GM12865 (cell line): ENCODE data around the gene ATF4.

Experiments
- DNase-seq: peaks from one replicate; pipeline ENCODE4 v3.0.0; 2010; ENCODE audit warnings: low read depth
- H3K4me3 ChIP-seq: 2 replicates; pipeline ENCODE4 v1.5.1; 2011; ENCODE audit warnings: mild to moderate bottlenecking, low read depth, low read length, control low read depth
- CTCF ChIP-seq: IDR thresholded peaks from 2 replicates; pipeline ENCODE4 v1.5.1; 2011; ENCODE audit warnings: low read length, control low read depth, low read depth, inconsistent platforms; ENCODE audit not compliant: insufficient read depth; ENCODE audit errors: missing control alignments

The ATF4 gene

GRCh38 chr22:39546889-39547586, 26.7 kb downstream of the ATF4 start:
- H3K4me3 ChIP-seq: no peak overlapping the region
- no peak for DNase-seq
- TF ChIP-seq CTCF: no peak

GRCh38 chr22:39547587-39547947, 27.2 kb downstream of the ATF4 start:
- no peak overlapping the region for H3K4me3 ChIP-seq
- no peak for DNase-seq
- TF ChIP-seq CTCF: no peak

- no peak overlapping the region for H3K4me3 ChIP-seq
- TF ChIP-seq CTCF: no peak
- DNase-seq: no peak
These were observed 33.1 kb downstream of the ATF4 start for GRCh38 chr22:39553429-39553828.

GRCh38 chr22:39554151-39554550, 33.8 kb downstream of the ATF4 start:
- no peak overlapping the region for H3K4me3 ChIP-seq
- TF ChIP-seq CTCF: no peak
- DNase-seq: no peak

GRCh38 chr22:39556970-39557841, 36.8 kb downstream of the ATF4 start:
- no peak for DNase-seq
- no peak overlapping the region for H3K4me3 ChIP-seq
- TF ChIP-seq CTCF: no peak

- no peak for TF ChIP-seq CTCF
- no peak for DNase-seq
- no peak overlapping the region for H3K4me3 ChIP-seq
These were observed 37.9 kb downstream of the ATF4 start for GRCh38 chr22:39558254-39558727.
